ENCODE results near the gene PTPRU. TPM values are rescaled to one million over a fixed set of nuclear protein-coding genes. Genes with fewer than 3 reads are reported as not detected.

The PTPRU gene
- total and polyA plus RNA-seq, 4 donors = 1.6 to 15.1 (median 6.0) TPM

- no peaks in the 10 kb centered on the region for H3K4me1 ChIP-seq (ENCODE audit: control insufficient read depth in 4 of 4, insufficient read depth in 4 of 4, low read length in 3 of 4)
- no peak overlapping the region for H3K27ac ChIP-seq (ENCODE audit: low read depth in 1 of 2, low read length in 2 of 2)
- peaks cover 0 to 3% (median 0%) of the 10 kb centered on the region in 4 donors for H3K27me3 ChIP-seq (ENCODE audit: control insufficient read depth in 4 of 4, insufficient read depth in 4 of 4, low read length in 3 of 4)
- no peak for DNase-seq (ENCODE audit: low spot score)
- TF ChIP-seq SP1 (IDR thresholded peaks at IDR 0.05) (no peak), TAF1 (conservative IDR thresholded peaks at IDR 0.05) (no peak), FOXA1 (IDR thresholded peaks at IDR 0.05) (no peak), NR2F2 (IDR thresholded peaks at IDR 0.05) (no peak), RXRA (IDR thresholded peaks at IDR 0.05) (no peak), MAX (IDR thresholded peaks at IDR 0.05) (no peak), JUND (IDR thresholded peaks at IDR 0.05) (no peak), ATF3 (IDR thresholded peaks at IDR 0.05) (no peak), GABPA (IDR thresholded peaks at IDR 0.05 in 1 of 2, conservative IDR thresholded peaks at IDR 0.05 in 1 of 2) (no peak), HNF4A (conservative IDR thresholded peaks at IDR 0.05) (no peak), REST (IDR thresholded peaks at IDR 0.05) (no peak), RAD21 (IDR thresholded peaks at IDR 0.05) (no peak), HNF4G (IDR thresholded peaks at IDR 0.05) (no peak), FOXA2 (IDR thresholded peaks at IDR 0.05) (no peak), ZBTB33 (IDR thresholded peaks at IDR 0.05) (no peak), YY1 (IDR thresholded peaks at IDR 0.05) (no peak), EGR1 (IDR thresholded peaks at IDR 0.05; ENCODE audit: low read depth in 2 of 2) (no peak)
- no peaks in the 10 kb centered on the region for H3K9me3 ChIP-seq (ENCODE audit: control insufficient read depth in 4 of 4, low read length in 3 of 4)
- WGBS = 85% methylated on average over 2 of the region's 2 CpGs
- no peaks in the 10 kb centered on the region for H3K36me3 ChIP-seq (ENCODE audit: control insufficient read depth in 4 of 4, insufficient read depth in 3 of 4, low read depth in 1 of 4, low read length in 3 of 4)
- no peak overlapping the region for H3K4me3 ChIP-seq (ENCODE audit: low read depth in 1 of 3, low read length in 3 of 3)
- H3K9ac ChIP-seq (ENCODE audit: low read depth in 1 of 2, low read length in 2 of 2) = no peak overlapping the region
These were observed 110.3 kb downstream of the PTPRU start for GRCh38 chr1:29346576-29346975.

GRCh38 chr1:29349871-29350491, 113.7 kb downstream of the PTPRU start:
- no peak overlapping the region for H3K27ac ChIP-seq (ENCODE audit: low read depth in 1 of 2, low read length in 2 of 2)
- 76% methylated on average over 23 of the region's 23 CpGs for WGBS
- H3K9ac ChIP-seq (ENCODE audit: low read depth in 1 of 2, low read length in 2 of 2) = no peak overlapping the region
- H3K36me3 ChIP-seq (ENCODE audit: control insufficient read depth in 4 of 4, insufficient read depth in 3 of 4, low read depth in 1 of 4, low read length in 3 of 4) = no peaks in the 10 kb centered on the region
- H3K9me3 ChIP-seq (ENCODE audit: control insufficient read depth in 4 of 4, low read length in 3 of 4) = no peaks in the 10 kb centered on the region
- H3K4me1 ChIP-seq (ENCODE audit: control insufficient read depth in 4 of 4, insufficient read depth in 4 of 4, low read length in 3 of 4) = no peaks in the 10 kb centered on the region
- no peak overlapping the region for H3K4me3 ChIP-seq (ENCODE audit: low read depth in 1 of 3, low read length in 3 of 3)
- peaks cover 0 to 5% (median under 1%) of the 10 kb centered on the region in 4 donors for H3K27me3 ChIP-seq (ENCODE audit: control insufficient read depth in 4 of 4, insufficient read depth in 4 of 4, low read length in 3 of 4)
- DNase-seq (ENCODE audit: low spot score) = no peak
- TF ChIP-seq HNF4A (conservative IDR thresholded peaks at IDR 0.05) (no peak), CTCF (IDR thresholded peaks at IDR 0.05; ENCODE audit: low read depth, low read length, missing input control) (no peak), NR2F2 (IDR thresholded peaks at IDR 0.05) (no peak), FOXA1 (IDR thresholded peaks at IDR 0.05) (no peak), FOXA2 (IDR thresholded peaks at IDR 0.05) (no peak), GABPA (IDR thresholded peaks at IDR 0.05 in 1 of 2, conservative IDR thresholded peaks at IDR 0.05 in 1 of 2) (no peak), HNF4G (IDR thresholded peaks at IDR 0.05) (no peak), MAX (IDR thresholded peaks at IDR 0.05) (no peak), RAD21 (IDR thresholded peaks at IDR 0.05) (no peak), RXRA (IDR thresholded peaks at IDR 0.05) (no peak), TAF1 (conservative IDR thresholded peaks at IDR 0.05) (no peak), ATF3 (IDR thresholded peaks at IDR 0.05) (no peak)
